ENCODE results near the gene PPARG.
"Not testable (repeated sequence)": the region's sequence is repeated elsewhere in the genome, so short reads cannot be mapped to it uniquely, and the experiment has no call there.

The PPARG gene

DNA sequence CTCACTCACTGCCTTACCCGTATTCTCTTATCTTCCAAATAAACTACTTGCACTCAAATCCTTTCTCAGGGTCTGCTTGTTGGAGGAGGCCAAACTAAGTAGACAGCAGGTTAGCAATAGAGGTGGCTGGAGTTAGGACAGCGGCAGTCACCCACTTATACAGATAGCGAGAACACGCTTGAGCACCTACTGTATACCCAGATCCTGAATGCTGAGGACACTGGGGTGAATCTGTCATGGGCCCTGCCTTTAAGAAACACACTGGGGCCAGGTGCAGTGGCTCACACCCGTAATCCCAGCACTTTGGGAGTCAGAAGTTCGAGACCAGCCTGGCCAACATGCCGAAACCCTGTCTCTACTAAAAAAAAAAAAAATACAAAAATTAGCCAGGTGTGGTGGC is 157.4 kb downstream of the PPARG start:
- H3K27ac Mint-ChIP-seq: no peak overlapping the region
- no peaks in the 10 kb centered on the region for H3K36me3 Mint-ChIP-seq (ENCODE audit: low read depth)
- H3K4me1 Mint-ChIP-seq (ENCODE audit: low read depth): no peaks in the 10 kb centered on the region
- H3K4me3 Mint-ChIP-seq: no peak overlapping the region
- no peaks in the 10 kb centered on the region for H3K9me3 Mint-ChIP-seq
- no peaks in the 10 kb centered on the region for H3K27me3 Mint-ChIP-seq (ENCODE audit: low read depth)

DNA sequence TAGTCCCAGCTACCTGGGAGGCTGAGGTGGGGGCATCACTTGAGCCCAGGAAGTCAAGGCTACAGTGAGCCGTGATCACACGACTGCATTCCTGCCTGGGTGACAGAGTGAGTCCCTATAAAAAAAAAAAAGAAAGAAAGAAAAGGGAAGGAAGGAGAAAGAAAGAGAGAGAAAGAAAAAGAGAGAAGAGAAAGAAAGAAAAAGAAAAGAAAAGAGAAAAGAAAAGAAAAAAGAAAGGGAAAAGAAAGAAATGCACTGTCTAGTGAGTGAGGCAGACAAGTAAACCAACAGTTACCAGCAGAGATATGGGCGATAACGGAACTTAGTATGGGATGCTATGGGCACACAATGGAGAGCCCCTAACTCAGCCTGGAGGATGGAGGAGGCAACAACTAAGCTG is 158.2 kb downstream of the PPARG start:
- Mint-ChIP-seq H3K4me3 (no peak overlapping the region), H3K27ac (no peak overlapping the region), H3K27me3 (ENCODE audit: low read depth) (no peaks in the 10 kb centered on the region), H3K9me3 (no peaks in the 10 kb centered on the region), H3K36me3 (ENCODE audit: low read depth) (no peaks in the 10 kb centered on the region), H3K4me1 (ENCODE audit: low read depth) (no peaks in the 10 kb centered on the region)

DNA sequence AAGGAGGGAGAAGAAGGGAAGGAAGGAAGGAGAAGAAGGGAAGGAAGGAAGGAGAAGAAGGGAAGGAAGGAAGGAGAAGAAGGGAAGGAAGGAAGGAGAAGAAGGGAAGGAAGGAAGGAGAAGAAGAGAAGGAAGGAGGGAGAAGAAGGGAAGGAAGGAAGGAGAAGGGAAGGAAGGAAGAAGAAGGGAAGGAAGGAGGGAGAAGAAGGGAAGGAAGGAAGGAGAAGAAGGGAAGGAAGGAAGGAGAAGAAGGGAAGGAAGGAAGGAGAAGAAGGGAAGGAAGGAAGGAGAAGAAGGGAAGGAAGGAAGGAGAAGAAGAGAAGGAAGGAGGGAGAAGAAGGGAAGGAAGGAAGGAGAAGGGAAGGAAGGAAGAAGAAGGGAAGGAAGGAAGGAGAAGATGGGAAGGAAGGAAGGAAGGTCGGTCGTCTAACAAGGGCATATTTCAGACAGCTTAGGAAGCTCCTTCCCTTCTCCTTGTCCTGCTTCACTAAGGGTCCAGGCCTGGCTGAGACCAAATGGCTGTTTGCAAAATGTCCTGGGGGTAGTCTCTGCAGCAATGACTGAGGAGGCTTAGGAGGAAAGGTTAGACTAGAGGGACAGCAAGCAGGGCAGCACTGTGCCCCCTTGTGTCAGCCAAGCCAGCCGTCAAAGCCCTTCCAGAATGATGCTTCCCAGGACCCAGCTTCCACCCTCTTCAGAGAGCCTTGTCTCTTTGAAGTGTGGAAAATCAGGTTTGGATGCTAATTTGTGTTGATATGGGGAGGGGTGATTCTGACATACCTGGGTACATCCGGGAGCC is 159.7 kb downstream of the PPARG start:
- not testable (repeated sequence) for H3K4me3 Mint-ChIP-seq; H3K36me3 Mint-ChIP-seq (ENCODE audit: low read depth); H3K27ac Mint-ChIP-seq; H3K9me3 Mint-ChIP-seq; H3K27me3 Mint-ChIP-seq (ENCODE audit: low read depth); H3K4me1 Mint-ChIP-seq (ENCODE audit: low read depth)

DNA sequence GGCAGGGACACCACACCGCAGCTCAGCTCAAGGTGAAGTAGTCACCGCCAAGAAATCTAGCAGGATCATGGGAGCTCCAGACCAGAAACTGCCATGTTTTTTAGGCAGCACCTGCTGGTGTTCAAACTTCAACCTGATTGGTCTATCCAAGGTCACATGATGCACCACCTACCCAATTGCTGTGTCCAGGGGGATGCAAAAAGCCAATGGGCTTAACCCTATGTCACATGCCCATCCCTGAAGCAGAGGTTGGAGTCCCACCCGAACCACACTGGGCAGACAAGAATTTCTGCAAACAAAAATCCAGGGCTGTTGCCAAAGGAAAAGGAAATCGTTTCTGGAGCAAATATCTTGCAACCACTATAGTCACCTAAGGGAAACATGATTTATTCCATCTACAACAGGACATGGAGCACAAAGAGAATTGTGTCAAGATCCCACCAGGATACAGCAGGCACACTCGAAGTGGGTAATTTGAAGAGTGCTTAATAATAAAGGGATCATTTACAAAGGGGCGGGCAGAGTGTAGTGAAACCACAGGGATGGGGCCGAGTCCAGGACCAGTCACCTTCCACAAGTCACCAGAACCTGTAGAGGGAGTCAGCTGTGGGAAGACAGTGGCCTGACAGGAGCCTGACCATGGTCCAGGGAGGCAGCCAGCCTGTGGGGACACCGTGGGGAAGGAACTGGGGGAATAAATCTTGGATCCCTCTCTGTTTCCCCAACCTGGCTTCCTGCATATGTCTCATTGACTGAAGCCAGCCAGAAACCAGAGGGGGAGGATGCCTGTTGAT is 161.2 kb downstream of the PPARG start:
- H3K9me3 Mint-ChIP-seq: no peaks in the 10 kb centered on the region
- no peaks in the 10 kb centered on the region for H3K36me3 Mint-ChIP-seq (ENCODE audit: low read depth)
- no peak overlapping the region for H3K4me3 Mint-ChIP-seq
- H3K4me1 Mint-ChIP-seq (ENCODE audit: low read depth): no peaks in the 10 kb centered on the region
- no peak overlapping the region for H3K27ac Mint-ChIP-seq
- H3K27me3 Mint-ChIP-seq (ENCODE audit: low read depth): no peaks in the 10 kb centered on the region

DNA sequence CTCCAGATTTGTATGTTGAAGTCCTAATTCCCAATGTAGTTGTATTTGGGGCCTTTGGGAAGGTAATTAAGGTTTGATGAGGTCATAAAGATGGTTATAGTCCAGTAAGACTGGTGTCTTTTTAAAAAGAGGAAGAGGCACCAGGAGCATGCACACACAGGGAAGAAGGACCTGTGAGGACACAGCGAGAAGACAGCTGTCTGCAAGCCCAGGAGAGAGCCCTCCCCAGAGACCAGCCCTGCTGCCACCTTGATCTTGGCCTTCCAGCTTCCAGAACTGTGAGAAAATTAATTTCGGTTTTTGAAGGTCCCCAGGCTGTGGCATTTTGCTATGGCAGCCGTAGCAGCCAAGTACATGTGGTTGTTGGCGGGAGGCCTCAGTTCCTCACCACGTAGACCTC is 162.6 kb downstream of the PPARG start:
- no peaks in the 10 kb centered on the region for H3K9me3 Mint-ChIP-seq
- no peaks in the 10 kb centered on the region for H3K27me3 Mint-ChIP-seq (ENCODE audit: low read depth)
- H3K4me1 Mint-ChIP-seq (ENCODE audit: low read depth): no peaks in the 10 kb centered on the region
- H3K4me3 Mint-ChIP-seq: no peak overlapping the region
- H3K36me3 Mint-ChIP-seq (ENCODE audit: low read depth): no peaks in the 10 kb centered on the region
- H3K27ac Mint-ChIP-seq: no peak overlapping the region

DNA sequence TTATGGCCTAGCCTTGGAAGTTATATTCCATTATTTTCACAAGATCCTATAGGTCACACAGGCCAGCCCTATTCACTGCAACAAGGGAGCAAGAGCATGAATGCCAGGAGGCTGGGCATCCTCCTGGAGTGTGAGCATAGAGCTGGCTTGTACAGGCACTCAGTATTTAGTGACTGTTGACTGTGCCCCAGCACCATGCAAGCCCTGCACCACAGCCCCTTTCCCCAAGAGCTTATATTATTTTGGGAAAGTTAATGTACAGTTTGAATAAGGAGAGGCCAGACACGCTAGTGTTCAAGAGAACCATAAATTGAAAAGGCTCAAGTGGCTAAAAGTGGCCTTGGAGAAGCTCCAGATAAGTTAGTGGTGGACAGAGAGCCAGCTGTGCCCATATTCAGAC is 163.1 kb downstream of the PPARG start:
- Mint-ChIP-seq H3K4me3 (no peak overlapping the region), H3K4me1 (ENCODE audit: low read depth) (no peaks in the 10 kb centered on the region), H3K9me3 (no peaks in the 10 kb centered on the region), H3K27me3 (ENCODE audit: low read depth) (no peaks in the 10 kb centered on the region), H3K36me3 (ENCODE audit: low read depth) (no peaks in the 10 kb centered on the region), H3K27ac (no peak overlapping the region)

DNA sequence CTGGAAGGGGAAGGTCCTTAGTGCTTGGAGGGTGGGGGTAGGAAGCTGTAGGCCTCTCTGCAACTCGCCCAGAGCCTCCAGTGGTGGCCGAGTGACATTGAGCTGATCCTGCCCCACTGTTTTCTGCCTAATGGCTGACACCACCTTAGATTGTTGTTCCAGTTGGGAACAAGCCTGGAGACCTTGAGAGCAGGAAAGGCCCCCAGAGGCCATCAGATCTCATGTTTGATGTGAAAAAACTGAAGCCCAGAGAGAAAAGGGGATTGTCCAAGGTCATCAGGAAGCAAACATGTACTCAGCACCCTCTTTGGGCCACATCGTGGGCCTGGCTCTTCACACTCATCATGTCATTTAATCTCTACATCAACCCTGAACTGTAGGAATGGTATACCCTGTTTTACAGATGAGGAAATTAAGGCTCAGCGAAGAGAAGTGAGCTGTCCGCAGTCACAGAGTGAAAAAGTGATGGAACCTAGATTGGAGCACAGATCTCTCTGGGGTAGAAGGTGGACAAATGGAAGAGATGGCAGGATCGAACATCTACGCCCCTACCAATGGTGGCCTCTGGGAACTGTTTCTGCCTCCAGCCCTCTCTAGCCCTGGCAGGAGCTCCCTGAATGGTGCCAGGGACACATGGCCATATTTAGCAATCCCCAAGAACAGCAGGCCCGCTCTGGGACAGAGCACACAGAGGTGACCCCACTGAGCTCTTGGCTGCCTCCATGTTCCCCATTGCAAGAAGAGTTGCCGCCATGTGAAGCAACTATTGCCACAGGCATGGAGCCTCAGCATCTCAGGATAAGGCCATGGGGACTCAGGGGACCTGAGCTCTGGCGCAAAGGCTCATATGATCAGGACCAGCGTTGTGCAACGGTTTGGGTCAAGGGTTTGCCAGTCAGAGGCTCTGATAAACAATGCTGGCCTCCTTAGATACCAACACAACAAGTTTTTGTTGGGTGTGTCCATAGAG is 163.8 kb downstream of the PPARG start:
- H3K27me3 Mint-ChIP-seq (ENCODE audit: low read depth): no peaks in the 10 kb centered on the region
- no peak overlapping the region for H3K27ac Mint-ChIP-seq
- no peaks in the 10 kb centered on the region for H3K4me1 Mint-ChIP-seq (ENCODE audit: low read depth)

DNA sequence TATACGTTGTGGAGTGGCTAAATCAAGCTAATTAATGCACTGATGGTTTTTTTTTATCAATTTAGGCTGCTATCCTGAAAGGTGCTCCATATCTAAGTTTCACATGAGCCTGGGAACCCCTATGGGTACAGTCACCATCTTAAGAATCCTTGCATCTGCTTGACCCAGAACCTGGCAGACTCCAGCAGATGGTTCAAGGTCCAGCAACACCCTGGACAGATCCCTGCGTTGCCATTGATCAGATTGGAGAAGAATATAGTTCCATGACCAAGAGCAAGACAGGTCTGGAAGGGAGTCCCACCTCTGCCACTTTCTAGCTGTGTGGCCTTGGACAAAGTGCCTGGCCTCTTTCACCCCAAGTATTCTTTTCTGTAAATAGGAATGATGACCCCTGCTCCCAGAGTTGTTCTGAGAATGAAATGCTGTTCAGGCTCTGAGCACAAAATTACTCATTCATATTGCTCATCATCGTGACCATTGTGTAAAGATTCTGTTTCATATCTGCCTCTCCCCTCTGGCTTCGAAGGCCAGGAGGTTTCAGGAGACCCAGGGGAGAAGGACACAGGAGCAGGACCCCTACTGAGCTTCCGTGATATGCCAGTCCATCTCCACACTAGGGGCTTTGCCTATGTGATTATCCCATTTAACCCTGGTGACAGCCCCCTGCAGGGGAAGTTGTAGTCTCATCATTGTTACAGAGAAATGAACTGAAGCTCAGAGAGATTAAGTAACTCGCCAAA is 165.4 kb downstream of the PPARG start:
- Mint-ChIP-seq H3K27ac (no peak overlapping the region), H3K4me1 (ENCODE audit: low read depth) (no peaks in the 10 kb centered on the region), H3K27me3 (ENCODE audit: low read depth) (no peaks in the 10 kb centered on the region), H3K36me3 (ENCODE audit: low read depth) (no peaks in the 10 kb centered on the region), H3K9me3 (no peaks in the 10 kb centered on the region), H3K4me3 (no peak overlapping the region)

More for the DNA sequence above, 163.8 kb downstream of the PPARG start:
- Mint-ChIP-seq H3K4me3 (no peak overlapping the region), H3K9me3 (no peaks in the 10 kb centered on the region), H3K36me3 (ENCODE audit: low read depth) (no peaks in the 10 kb centered on the region)

DNA sequence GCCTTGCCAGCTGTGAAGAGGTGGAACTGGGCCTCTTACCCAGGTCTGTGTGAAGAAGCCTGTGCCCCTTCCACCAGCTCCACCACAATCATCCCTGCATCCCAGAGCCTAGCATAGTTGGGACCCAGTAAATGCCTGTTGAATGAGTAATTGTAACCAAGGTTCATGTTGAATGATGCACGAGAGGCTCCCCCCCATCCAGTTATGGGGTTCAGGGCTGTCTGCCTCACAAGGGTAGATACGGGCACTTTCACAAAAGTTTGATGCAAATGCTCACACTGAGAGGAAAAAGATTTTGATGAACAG is 165.9 kb downstream of the PPARG start:
- no peaks in the 10 kb centered on the region for H3K4me1 Mint-ChIP-seq (ENCODE audit: low read depth)
- H3K9me3 Mint-ChIP-seq: no peaks in the 10 kb centered on the region
- no peak overlapping the region for H3K27ac Mint-ChIP-seq
- H3K36me3 Mint-ChIP-seq (ENCODE audit: low read depth): no peaks in the 10 kb centered on the region
- no peaks in the 10 kb centered on the region for H3K27me3 Mint-ChIP-seq (ENCODE audit: low read depth)
- no peak overlapping the region for H3K4me3 Mint-ChIP-seq

DNA sequence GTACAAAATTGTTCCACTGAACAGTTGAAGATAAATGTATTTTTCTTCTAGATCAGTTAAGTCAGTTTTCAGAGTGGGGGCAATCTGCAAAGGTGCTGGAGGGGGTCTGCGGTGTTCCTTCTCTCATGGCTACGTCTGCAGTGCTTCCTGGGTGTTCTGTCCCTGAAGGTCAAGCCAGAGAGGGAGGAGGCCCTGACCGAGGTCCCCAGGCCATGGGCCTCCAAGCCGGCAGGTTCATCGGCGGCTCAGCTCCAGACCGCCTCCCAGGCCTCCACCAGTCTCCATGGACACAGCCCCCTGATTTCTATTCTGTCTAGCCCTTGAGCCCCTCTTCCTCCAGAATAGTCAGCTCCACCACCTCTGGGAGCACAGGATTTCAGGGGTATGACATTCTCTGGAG is 166.9 kb downstream of the PPARG start:
- H3K27me3 Mint-ChIP-seq (ENCODE audit: low read depth): no peaks in the 10 kb centered on the region
- H3K36me3 Mint-ChIP-seq (ENCODE audit: low read depth): no peaks in the 10 kb centered on the region
- H3K27ac Mint-ChIP-seq: no peak overlapping the region
- no peak overlapping the region for H3K4me3 Mint-ChIP-seq
- no peaks in the 10 kb centered on the region for H3K9me3 Mint-ChIP-seq
- H3K4me1 Mint-ChIP-seq (ENCODE audit: low read depth): no peaks in the 10 kb centered on the region

DNA sequence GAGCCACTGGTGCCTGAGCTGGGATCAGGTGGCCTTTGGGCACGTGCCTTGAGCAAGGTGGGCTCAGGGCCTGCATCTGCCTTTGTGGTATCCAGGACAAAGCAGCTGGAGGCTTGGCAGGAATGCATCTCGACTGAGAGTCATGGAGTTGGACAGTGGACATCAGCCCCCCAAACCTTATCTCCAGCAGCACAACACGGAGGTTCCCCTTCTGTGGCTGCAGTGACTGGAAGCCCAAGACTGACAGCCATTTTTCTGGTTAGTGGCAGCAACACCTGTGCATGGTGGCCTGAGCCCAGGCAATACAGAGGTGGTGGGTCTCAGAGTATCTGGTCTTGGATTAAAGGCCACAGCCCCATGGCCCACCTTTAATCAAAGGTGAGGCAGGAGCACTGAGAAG is 167.6 kb downstream of the PPARG start:
- no peak overlapping the region for H3K27ac Mint-ChIP-seq
- H3K4me1 Mint-ChIP-seq (ENCODE audit: low read depth): no peaks in the 10 kb centered on the region
- no peaks in the 10 kb centered on the region for H3K27me3 Mint-ChIP-seq (ENCODE audit: low read depth)
- no peak overlapping the region for H3K4me3 Mint-ChIP-seq
- no peaks in the 10 kb centered on the region for H3K9me3 Mint-ChIP-seq
- H3K36me3 Mint-ChIP-seq (ENCODE audit: low read depth): no peaks in the 10 kb centered on the region

DNA sequence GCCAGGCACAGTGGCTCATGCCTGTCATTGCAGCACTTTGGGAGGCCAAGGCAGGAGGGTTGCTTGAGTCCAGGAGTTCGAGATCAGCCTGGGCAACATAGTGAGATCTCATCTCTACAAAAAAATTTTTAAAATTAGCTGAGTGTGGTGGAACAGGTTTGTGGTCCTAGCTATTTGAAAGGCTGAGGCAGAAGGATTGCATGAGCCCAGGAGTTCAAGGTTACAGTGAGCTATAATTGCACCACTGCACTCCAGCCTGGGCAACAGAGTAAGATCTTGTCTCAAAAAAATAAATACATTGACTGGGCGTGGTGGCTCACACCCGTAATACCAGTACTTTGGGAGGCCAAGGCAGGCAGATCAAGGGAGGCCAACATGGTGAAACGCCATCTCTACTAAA is 168.5 kb downstream of the PPARG start:
- not testable (repeated sequence) for H3K4me3 Mint-ChIP-seq; H3K9me3 Mint-ChIP-seq; H3K36me3 Mint-ChIP-seq (ENCODE audit: low read depth); H3K4me1 Mint-ChIP-seq (ENCODE audit: low read depth); H3K27me3 Mint-ChIP-seq (ENCODE audit: low read depth); H3K27ac Mint-ChIP-seq

DNA sequence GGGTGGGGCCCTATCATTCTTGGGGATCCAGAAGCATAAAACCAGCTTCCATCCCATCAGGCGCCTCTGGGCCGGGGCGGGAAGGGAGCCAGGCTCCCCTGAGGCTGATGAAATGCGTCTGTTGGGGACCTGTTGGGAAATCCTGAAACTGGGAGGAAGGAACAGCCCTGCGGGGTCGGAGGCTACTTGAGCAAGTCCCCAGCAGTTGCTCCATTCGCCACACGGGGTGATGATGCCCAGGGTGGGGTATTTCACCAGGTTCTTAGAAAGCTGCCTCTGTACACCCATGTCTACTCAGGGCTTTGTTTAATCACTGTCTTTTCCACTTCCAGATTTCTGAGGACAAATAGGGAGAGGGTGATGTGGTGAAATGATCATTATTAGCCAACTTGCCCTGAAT is 170.0 kb downstream of the PPARG start:
- Mint-ChIP-seq H3K4me3 (no peak overlapping the region), H3K27ac (no peak overlapping the region), H3K36me3 (ENCODE audit: low read depth) (no peaks in the 10 kb centered on the region), H3K4me1 (ENCODE audit: low read depth) (peaks cover 3% of the 10 kb centered on the region), H3K27me3 (ENCODE audit: low read depth) (no peaks in the 10 kb centered on the region), H3K9me3 (no peaks in the 10 kb centered on the region)

DNA sequence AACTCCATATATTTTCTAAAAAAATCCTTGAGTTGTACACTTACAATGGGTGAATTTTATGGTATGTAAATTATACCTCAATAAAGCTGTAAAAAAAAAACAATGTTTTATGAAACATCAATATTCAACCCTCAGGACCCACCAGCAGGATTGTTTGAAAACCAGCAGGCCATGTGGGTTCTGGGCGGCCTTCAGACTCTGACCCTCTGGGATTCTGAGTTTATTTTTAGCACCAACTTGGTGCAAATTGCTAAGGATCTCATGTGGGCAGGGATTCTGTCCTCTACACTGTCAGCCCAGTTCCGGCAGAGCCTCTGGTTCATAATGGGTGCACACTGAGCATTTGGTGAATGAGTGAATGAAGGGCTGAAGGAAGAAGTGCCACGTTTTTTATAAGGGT is 171.3 kb downstream of the PPARG start:
- H3K36me3 Mint-ChIP-seq (ENCODE audit: low read depth): no peaks in the 10 kb centered on the region
- no peaks in the 10 kb centered on the region for H3K9me3 Mint-ChIP-seq
- no peak overlapping the region for H3K27ac Mint-ChIP-seq
- H3K27me3 Mint-ChIP-seq (ENCODE audit: low read depth): no peaks in the 10 kb centered on the region
- H3K4me3 Mint-ChIP-seq: no peak overlapping the region
- H3K4me1 Mint-ChIP-seq (ENCODE audit: low read depth): peaks cover 3% of the 10 kb centered on the region

Measured in T-helper 1 cell treated with Interleukin-12 subunit alpha and Interleukin-12 subunit beta and Interleukin-4 antibody, amounts not matched to agents 30 μg/mL and 1 μg/mL, for 36 hours (primary cell).